Measurements from ENCODE around the gene MYLIP.

DNA sequence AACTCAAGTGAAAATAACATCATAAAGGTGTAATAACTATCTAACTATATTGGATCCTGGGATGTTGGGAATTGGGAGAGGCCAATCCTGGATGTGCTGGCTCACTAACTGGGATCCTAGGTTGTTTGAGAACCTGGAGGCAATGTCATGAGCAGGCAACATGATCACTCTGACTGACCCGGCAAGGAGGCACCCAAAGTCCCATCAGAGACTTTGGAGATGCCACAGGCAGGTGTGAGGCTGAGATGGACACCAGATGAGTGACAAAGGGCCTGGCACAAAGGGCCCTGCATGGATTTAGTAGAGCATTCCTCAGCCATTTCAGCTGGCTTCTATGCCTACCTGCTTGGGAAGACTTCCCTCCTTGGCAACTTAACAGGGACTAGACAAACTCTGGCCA lies 38.4 kb upstream of the MYLIP start:
- TF ChIP-seq, protein P1, sequence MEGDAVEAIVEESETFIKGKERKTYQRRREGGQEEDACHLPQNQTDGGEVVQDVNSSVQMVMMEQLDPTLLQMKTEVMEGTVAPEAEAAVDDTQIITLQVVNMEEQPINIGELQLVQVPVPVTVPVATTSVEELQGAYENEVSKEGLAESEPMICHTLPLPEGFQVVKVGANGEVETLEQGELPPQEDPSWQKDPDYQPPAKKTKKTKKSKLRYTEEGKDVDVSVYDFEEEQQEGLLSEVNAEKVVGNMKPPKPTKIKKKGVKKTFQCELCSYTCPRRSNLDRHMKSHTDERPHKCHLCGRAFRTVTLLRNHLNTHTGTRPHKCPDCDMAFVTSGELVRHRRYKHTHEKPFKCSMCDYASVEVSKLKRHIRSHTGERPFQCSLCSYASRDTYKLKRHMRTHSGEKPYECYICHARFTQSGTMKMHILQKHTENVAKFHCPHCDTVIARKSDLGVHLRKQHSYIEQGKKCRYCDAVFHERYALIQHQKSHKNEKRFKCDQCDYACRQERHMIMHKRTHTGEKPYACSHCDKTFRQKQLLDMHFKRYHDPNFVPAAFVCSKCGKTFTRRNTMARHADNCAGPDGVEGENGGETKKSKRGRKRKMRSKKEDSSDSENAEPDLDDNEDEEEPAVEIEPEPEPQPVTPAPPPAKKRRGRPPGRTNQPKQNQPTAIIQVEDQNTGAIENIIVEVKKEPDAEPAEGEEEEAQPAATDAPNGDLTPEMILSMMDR (IDR thresholded peaks at IDR 0.05 in 8 of 11, conservative IDR thresholded peaks at IDR 0.05 in 3 of 11) = no peak
- TF ChIP-seq POLR2AphosphoS5 (IDR thresholded peaks at IDR 0.05) (no peak), POLR2A (IDR thresholded peaks at IDR 0.05) (no peak)
